Fibroblast of lung (primary cell): ENCODE results near the gene TCP10L.

Experiments used
- CTCF ChIP-seq, 2 donors: IDR thresholded peaks in 1 of 2; conservative IDR thresholded peaks in 1 of 2; 1 replicate in 1 of 2; 2 replicates in 1 of 2; pipeline ENCODE4 v1.5.1; 2011 to 2012; ENCODE audit warnings: low read length in 2 of 2, control low read depth in 1 of 2, inconsistent platforms in 1 of 2, low read depth in 1 of 2, mild to moderate bottlenecking in 1 of 2
- EZH2 ChIP-seq: IDR thresholded peaks from 2 replicates; pipeline ENCODE4 v1.5.1; 2012; ENCODE audit warnings: low read length, control low read depth, mild to moderate bottlenecking; ENCODE audit errors: missing control alignments

GRCh38 chr21:32567626-32568025, 17.7 kb downstream of the TCP10L start:
- no peak for TF ChIP-seq CTCF (conservative IDR thresholded peaks at IDR 0.05 in 1 of 2, IDR thresholded peaks at IDR 0.05 in 1 of 2; ENCODE audit: low read depth in 1 of 2, low read length in 2 of 2)
- TF ChIP-seq EZH2, result no peak
